Erythroblast (primary cell): ENCODE results near the gene TTC28.

Experiments
- DNase-seq, 2 experiments: peaks; one replicate each; lab custom pipeline; 2025; lab: John Stamatoyannopoulos, UW
- GATA1 ChIP-seq: IDR thresholded peaks from 2 replicates; pipeline ENCODE4 v1.6.1; 2011; ENCODE audit warnings: low read depth, mild to moderate bottlenecking, control low read depth, low read length, moderate library complexity
- POLR2A ChIP-seq: IDR thresholded peaks from 2 replicates; pipeline ENCODE4 v1.6.1; 2011; ENCODE audit warnings: mild to moderate bottlenecking, low read length

Gene TTC28

DNA sequence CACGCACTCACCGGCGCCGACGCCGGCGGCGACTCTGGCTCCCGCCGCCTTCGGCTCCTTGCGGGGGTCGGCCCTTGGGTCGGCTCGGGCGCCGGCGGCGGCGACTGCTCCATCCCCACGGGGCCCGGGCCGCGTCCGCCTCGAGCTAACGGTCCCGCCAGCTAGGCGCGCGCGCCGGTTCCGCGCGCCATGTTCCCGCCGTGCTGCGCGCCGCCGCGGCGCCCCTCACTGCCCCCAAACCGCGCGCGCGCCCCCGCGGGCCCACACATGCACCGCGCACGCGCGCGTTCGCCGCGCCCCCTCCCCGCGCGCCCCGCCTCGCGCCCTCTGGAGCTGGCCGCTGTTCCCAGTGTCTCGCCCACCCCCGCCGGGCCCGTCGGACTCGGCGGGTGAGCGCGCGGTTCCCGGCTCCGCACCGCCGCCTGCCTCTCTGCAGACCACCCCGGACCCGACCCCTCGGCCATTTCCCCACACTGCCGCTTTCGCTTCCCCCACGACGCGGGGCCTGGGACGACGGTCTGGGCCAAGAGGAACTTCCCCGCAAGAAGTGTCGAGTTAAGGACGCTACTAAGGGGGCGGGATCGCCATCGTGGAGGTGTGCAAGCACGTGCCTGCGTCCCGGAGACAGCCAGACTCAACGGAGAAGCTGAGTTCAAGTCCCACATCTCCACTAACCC, at the start of gene TTC28:
Gene TTC28, minus strand, starts transcription at position 230 of the 677 bp plus-strand sequence. Its CDS starts 117 bp downstream, at position 113.
- DNase-seq = peak; percentile 72 to 77

DNA sequence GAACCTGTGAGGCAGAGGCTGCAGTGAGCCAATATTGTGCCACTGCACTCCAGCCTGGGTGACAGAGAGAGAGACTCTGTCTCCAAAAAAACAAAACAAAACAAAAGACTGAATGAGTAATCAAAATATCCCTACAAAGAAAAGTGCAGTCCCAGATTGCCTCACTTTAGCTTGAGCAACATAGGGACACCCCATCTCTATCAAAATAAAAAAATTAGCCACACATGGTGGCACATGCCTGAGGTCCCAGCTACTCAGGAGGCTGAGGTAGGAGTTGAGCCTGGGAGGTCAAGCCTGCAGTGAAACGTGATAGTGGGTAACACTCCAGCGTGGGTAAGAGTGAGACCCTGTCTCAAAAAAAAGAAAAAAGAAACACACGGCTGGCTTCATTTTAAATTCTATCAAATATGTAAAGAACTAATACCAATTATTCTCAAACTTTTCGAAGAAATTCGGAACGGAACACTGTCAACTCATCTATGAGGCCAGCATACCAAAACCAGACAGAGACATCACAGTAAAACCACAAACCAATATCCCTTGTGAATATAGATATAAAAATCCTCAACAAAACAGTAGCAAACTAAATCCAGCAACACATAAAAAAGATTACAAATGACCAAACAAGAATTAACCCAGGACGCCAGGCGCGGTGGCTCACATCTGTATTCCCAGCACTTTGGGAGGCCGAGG, 49.1 kb upstream of the TTC28 start:
- TF ChIP-seq GATA1 (no peak), POLR2A (no peak)
- no peak for DNase-seq

DNA sequence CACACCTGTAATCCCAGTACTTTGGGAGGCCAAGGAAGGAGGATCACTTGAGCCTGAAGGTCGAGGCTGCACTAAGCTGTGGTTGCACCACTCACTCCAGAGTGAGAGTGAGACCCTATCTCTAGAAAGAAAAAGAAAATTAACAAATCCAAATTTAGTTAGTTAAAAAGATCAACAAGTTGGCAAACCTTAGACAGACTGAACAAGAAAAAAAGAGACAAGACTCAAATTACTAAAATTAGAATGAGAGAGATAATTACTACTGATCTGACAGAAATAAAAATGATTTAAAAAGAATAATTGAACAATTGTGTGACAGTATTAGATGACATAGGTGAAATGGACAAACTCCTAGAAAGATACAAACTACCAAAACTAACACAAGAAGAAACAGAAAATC, 48.4 kb upstream of the TTC28 start:
- no peak for DNase-seq
- no peak for TF ChIP-seq POLR2A
- TF ChIP-seq GATA1 = no peak

DNA sequence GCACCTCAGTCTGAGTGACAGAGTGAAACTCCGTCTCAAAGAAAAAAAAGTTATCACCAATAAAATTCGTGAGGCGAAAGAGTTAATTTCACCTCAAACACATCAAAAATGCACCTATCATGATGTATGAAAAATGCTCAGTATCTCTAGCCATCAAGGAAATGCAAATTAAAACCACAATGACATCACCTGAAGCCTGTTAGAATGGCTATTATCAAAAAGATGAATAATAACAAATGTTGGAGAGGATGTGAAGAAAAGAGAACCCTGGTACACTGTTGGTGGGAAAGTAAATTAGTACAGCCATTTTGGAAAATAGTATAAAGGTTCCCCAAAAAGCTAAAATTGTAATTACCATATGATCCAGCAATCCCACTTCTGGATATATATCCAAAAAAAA, 38.4 kb upstream of the TTC28 start:
- no peak for TF ChIP-seq GATA1
- no peak for TF ChIP-seq POLR2A
- no peak for DNase-seq

DNA sequence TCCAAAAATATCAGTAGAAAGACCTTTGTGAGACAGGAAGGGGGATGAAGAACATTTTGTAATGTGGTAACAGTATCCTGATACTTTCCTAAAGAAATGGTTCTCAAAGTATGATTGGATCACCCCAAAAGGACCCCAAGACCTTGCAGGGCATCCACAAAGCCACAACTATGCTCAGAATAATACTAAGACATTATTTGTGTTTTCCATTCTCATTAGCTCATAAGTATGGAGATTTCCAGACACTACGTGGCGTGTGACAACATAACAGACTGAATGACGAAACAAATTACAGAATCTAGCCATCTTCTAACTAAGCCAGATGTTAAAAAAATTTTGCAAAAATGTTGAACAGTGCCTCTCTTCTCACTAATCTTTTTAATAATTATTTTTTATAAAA, 37.0 kb upstream of the TTC28 start:
- no peak for DNase-seq

DNA sequence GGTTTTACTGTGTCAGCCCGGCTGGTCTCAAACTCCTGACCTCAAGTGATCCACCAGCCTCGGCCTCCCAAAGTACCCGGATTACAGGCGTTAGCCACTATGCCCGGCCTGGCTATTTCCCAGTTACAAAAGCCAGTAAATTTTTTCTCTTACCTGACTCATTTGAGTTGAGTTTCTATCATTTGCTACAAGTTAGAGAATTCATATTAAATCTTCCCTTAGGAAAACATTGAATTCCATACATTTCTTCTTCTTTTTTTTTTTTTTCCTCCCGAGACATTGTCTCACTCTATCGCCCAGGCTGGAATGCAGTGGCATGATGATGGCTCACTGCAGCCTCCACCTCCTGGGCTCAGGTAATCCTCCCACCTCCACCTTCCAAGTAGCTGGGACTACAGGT, 36.0 kb upstream of the TTC28 start:
- no peak for TF ChIP-seq POLR2A
- no peak for TF ChIP-seq GATA1
- DNase-seq = no peak

More for the DNA sequence above, 37.0 kb upstream of the TTC28 start:
- TF ChIP-seq GATA1 (no peak), POLR2A (no peak)

DNA sequence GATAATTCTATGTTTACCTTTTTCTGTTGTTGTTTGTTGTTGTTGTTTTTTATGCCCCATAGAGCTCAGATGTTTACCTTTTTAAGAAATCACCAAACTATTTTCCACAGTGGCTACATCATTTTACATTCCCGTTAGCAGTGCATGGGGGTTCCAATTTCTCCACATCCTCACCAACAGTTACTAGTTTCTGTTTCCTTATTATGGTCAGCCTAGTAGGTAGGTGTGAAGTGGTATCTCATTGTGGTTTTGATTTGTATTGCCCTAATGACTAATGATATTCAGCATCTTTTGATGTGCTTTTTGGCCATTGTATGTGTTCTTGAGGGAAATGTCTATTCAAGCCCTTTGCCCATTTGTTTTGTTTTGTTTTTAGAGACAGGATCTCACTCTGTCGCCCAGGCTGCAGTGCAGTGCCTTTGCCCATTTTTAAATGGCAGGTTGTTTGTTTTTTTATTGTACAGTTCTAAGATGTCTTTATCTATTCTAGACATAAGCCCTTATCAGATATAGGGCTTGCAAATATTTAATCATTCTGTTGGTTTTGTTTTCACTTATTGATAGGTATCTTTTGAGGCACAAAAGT, 34.5 kb upstream of the TTC28 start:
- TF ChIP-seq GATA1 = no peak
- DNase-seq = no peak

DNA sequence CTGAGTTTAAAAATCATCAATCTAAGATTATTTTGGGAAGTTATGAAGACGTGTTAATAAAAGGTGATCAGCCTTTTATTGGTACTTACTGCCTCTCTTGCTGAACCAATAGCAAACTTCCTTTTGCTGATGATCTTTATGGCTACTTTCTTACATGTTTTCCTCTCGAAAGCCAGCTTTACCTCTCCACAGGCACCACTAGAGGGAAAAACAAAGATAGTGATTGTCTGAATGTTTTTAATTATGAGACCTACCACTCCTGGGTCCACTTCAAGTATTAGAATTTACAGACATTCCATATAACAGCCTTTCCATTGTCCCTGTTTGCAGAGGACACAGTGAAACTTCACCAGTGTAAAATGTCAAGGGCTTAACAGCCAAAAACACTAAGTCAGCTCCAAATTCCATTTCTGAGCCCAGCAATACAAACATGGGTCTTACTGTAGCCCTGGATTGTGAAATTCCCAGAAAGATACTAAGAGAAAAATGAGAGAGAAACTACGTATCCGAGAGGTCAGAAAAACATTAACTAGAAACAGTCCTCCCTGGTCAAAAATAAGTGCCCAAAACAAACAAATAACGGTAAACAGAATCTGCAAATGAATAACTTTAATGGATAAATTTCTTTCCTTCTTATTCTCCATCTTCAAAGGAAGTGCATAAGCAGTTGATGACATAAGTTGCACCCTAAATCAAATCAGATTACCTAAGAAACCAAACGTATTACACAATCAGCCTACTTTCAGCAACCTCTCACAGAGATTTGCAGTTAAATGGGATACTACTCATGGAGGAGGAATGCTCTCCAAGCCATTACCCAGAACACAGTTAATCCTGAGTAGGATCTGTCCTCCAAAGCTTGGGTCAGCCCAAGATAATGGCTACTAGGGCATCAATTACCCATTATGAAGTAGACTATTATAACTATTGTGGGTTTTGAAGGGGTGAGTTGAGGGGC, 32.5 kb upstream of the TTC28 start:
- TF ChIP-seq POLR2A (no peak), GATA1 (no peak)
- no peak for DNase-seq

DNA sequence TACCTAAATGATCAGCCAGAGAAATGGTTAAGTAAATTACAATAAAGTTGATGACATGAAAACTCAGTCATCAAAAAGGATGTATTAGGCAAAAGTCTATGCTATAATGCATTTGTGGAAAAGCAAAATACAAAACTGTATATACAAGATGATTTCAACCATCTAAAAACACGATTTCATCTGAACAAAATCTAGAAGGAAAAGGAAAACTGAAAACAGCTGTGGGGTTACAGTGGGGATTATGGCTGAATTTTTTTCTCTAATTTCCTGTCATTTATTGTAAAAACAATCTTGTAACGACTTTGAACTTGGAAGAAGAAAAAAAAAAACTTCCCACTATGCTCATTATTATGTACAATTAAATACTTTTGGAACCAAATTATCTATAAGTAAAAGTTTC, 31.7 kb upstream of the TTC28 start:
- no peak for DNase-seq
- TF ChIP-seq GATA1 (no peak), POLR2A (no peak)

DNA sequence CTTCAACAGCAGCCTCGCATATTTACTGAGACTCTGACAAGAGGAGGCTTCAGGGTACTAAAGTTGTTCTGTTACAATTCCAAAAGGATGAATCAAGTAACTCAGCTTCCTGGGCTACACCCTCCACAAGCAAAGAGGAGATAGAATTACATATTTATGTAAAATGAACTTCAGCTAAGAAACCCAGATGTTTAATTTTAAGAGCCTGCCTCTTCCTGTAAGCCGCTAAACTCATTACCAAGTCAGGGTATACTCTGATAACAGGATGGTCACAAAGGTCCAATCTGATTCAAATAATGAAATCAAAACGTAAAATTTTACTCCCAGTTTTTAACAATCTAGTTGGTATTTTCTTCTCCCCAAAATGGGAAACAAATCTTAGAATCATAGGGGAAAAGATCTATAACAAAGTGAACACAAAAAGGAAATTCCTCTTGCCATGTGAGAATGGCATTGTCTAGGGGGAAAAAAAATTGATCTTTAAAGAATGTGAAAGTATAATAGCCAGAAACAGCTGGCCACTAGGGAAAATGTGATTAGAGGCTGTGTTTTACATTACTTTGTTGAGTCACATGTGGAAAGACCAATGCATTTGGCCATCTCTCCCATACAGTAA, 31.0 kb upstream of the TTC28 start:
- DNase-seq = no peak
- no peak for TF ChIP-seq GATA1
- TF ChIP-seq POLR2A = no peak

DNA sequence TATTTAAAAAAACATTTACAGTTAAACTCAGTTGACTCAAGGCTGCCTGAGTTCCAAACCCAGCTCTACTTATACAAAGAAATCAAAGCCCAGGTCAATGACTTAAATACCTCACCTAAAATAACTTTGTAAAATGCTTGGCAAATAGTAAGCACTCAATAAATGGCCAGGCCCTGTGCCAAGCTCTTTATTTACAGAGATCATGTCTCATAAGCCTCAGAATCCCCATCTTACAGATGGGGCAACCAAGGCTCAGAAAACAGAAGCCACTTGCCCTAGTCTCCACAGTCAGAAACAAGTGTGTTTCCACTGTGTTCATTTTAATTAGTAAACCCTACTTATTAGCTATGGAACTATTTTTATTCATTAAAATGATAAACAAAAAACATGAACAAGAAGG, 30.5 kb upstream of the TTC28 start:
- no peak for DNase-seq

DNA sequence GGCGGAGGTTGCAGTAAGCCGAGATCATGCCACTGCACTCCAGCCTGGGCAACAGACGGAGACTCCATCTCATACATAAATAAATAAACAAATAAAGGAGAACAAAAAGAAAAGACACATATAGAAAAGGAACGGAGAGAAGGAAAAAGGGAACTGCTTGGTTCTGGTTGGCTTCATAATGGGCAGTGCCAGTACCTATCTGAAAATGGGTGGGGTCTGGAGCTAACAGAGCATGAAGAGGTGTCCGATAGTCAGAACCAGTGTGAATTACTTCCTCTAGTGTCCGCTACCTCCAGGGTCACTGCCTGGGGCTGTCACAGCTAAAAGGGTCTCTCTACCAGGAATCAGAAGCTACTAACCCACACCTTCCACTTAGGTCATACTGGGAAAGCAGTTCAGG, 27.2 kb upstream of the TTC28 start:
- DNase-seq = no peak
- TF ChIP-seq GATA1 (no peak), POLR2A (no peak)

More for the DNA sequence above, 30.5 kb upstream of the TTC28 start:
- TF ChIP-seq POLR2A = no peak
- TF ChIP-seq GATA1 = no peak

DNA sequence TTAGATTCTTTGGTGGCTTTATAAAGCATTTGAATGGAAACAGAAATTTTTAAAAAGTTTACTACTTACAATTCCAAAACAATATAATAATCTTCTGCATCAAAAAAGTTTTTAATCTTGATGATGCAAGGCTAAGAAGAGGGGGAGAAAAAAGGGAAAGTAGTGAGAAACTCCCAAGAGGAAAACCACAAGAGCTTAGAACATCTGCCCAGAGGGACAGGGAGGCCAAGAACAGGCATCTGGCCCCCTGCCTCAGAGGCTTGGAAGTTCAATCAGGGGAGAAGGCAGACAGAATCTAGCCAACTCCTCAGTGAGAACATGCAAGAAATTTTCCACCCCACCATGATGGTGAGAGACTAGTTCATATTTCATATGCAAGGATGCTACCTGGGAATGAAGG, 23.8 kb upstream of the TTC28 start:
- TF ChIP-seq GATA1 = no peak
- TF ChIP-seq POLR2A = no peak
- no peak for DNase-seq
